Astrocyte of the cerebellum (primary cell): ENCODE data around the gene CBX7.

Experiments
- DNase-seq: peaks from one replicate; pipeline ENCODE4 v3.0.0-alpha.2; 2011; ENCODE audit warnings: low read depth
- H3K4me3 ChIP-seq: 2 replicates; pipeline ENCODE4 v1.5.1; 2011; ENCODE audit warnings: mild to moderate bottlenecking, low read depth, low read length, moderate library complexity
- in situ Hi-C: cut with HindIII; loops from 2 replicates; pipeline ENCODE4 v1.10.0; 2017; ENCODE audit warnings: low sequenced_read_pairs
- TF ChIP-seq, protein P1 (sequence below): IDR thresholded peaks from 2 replicates; pipeline ENCODE4 v1.5.1; 2012; ENCODE audit warnings: low read length, low read depth, moderate library complexity, mild to moderate bottlenecking; ENCODE audit errors: missing control alignments

CBX7 gene

DNA sequence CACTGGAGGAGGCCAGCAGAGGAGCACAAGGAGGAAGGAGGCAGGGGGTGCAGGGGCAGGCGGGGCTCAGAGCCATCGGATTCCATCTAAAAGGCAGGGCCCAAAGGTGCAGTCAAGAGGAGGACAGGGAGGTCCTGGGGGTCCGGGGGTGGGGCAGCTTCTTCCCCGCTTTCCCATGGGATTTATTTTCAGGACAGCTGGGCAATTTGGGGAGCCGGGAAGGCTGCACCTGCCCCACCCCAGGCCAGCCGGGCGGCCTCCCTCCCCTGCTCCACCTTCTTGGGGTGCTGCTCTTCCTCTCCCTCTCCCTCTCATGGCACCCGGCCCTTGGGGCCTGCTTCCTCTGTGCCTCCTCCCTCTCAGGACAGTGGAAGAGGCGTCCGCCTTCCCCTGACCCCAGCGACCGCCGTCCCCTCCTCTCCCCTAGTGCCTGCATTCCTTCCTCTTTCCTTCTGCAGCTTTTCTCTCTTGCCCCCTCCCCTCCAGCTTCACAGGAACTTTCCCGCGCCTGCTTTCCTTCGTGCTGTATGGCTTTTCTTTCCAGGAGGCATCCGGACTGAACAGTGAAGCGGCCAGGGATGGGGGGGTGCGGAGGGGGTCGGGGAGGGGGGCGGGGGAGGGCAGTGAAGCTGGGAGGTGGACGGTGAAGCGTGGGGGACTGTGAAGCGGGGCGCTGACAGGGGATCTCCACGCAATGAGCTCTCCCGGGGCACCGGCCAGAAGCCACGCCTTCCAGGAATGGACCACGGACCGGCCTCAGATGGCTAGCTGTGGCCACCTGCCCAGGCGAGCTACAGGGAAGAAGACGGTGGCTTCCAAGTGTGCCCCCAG, 28.5 kb downstream of the CBX7 start:
- TF ChIP-seq, protein P1, sequence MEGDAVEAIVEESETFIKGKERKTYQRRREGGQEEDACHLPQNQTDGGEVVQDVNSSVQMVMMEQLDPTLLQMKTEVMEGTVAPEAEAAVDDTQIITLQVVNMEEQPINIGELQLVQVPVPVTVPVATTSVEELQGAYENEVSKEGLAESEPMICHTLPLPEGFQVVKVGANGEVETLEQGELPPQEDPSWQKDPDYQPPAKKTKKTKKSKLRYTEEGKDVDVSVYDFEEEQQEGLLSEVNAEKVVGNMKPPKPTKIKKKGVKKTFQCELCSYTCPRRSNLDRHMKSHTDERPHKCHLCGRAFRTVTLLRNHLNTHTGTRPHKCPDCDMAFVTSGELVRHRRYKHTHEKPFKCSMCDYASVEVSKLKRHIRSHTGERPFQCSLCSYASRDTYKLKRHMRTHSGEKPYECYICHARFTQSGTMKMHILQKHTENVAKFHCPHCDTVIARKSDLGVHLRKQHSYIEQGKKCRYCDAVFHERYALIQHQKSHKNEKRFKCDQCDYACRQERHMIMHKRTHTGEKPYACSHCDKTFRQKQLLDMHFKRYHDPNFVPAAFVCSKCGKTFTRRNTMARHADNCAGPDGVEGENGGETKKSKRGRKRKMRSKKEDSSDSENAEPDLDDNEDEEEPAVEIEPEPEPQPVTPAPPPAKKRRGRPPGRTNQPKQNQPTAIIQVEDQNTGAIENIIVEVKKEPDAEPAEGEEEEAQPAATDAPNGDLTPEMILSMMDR = no peak
- DNase-seq = no peak
- H3K4me3 ChIP-seq = no peak overlapping the region
- in situ Hi-C loops = no loop called here

DNA sequence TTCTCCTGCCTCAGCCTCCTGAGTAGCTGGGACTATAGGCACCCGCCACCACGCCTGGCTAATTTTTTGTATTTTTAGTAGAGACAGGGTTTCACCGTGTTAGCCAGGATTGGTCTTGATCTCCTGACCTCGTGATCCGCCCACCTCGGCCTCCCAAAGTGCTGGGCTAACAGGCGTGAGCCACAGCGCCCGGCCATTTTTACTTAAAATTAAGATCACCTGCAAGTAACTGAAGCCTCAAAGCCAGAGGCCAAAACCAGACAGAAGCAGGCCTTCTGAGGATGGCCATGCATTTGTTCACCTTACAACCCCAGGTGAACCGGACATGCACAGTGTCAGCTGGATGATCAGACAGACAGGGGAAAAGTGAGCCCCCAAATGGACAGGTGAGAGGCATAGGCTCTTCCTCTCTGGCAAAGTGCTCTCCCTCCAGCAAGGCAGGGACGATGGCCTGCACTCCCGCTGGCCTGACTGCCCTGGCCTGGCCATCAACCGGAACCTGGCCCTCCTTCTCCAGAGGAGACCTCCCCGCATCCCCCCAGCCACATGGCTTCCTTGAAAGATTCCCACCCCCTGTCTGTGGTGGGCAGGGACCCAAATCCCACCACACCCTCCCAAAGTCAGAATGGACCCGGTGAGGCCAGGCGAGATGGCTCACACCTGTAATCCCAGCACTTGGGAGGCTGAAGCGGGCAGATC, 29.6 kb downstream of the CBX7 start:
- DNase-seq = no peak
- no peak overlapping the region for H3K4me3 ChIP-seq
- TF ChIP-seq, protein P1 = no peak
- in situ Hi-C loops = no loop called here

DNA sequence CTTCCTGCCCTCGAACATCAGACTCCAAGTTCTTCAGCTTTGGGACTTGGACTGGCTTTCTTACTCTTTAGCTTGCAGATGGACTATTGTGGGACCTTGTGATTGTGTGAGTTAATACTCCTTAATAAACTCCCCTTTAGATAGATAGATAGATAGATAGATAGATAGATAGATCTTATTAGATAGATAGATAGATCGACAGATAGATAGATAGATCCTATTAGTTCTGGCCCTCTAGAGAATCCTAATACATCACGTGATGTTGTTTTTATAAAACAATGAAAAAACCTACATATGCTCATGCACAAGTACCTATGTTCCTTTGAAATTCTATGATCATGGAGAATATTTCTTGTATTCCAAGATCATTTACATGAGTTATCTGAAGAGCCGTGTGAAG, 31.5 kb downstream of the CBX7 start:
- TF ChIP-seq, protein P1 = no peak
- DNase-seq = no peak
- in situ Hi-C loops = no loop called here
- no peak overlapping the region for H3K4me3 ChIP-seq

DNA sequence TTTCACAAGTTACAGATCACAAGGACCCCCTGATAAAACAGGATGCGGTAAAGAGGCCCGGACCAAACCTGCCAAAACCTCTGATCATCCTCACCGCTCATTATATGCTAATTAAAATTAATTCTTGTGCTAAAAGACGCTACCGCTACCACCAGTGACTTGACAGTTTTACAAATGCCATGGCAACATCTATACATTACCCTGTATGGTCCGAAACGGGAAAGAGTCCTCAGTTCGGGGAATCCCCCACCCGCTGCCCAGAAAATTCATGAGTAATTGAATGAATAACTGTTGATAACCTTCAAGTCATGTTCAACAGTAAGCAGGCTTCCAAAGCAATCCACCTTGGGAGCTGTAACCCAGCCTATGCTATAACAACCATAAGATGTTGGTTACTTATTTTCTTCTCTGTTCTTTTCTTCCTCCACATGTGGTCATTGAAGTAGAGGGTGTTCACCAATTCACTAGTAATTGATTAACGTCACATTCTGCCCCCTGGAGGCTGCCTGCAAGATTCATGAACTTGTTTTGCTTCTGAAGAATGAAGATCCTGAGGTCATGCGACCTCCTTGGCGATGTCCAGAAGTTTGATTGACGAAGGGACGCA, 34.8 kb downstream of the CBX7 start:
- DNase-seq = peak; percentile 26
- no peak overlapping the region for H3K4me3 ChIP-seq
- TF ChIP-seq, protein P1 = peak; percentile 57
- in situ Hi-C loops = no loop called here

DNA sequence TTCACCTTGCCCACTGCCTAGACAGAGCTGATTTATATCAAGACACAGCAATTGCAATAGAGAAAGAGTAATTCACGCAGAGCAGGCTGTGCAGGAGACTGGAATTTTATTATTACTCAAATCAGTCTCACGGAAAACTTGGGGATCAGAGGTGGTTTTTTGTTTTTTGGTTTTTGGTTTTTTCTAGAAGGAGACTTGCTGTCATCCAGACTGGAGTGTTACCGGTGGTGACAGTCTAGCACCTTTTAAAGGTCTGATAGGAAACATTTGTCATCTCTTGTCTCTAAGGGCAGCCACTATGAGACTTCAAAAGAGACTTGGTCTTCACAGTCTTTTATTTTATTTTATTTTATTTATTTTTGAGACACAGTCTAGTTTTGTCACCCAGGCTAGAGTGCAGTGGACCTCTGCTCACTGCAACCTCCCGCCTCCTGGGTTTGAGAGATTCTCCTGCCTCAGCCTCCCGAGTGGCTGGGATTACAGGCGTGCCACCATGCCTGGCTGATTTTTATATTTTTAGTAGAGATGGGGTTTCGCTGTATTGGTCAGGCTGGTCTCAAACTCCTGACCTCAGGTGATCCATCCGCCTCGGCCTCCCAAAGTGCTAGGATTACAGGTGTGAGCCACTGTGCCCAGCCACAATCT, 36.4 kb downstream of the CBX7 start:
- no peak for DNase-seq
- TF ChIP-seq, protein P1 = no peak
- in situ Hi-C loops = no loop called here
- no peak overlapping the region for H3K4me3 ChIP-seq

DNA sequence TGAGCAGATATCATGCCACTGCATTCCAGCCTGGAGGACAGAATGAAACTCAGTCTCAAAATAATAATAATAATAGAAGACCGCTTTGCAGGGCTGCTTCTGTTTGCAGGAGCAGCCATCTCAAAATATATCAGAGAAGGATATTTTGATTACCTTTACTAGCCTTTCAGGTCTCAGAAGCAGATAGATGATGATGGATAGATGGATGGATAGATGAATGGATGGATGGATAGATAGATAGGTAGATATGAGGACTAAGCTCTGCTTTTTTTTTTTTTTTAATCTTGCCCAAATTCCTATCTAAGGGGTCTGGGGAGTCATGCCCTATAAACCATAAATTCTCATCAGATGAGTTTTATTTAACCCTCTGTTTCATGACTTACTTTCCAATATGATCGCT, 36.9 kb downstream of the CBX7 start:
- in situ Hi-C loops = no loop called here
- TF ChIP-seq, protein P1 = no peak
- no peak overlapping the region for H3K4me3 ChIP-seq
- DNase-seq = no peak
